NCI-H82 treated with DMSO at 0.1 percent for 48 hours (cell line): Measurements from ENCODE around the gene NEU4.
"Not testable (repeated sequence)": the region's sequence is repeated elsewhere in the genome, so short reads cannot be mapped to it uniquely, and the experiment has no call there.

Experiments used
- DNase-seq: peaks from one replicate; lab custom pipeline; 2025; ENCODE audit not compliant: unreplicated experiment; lab: John Stamatoyannopoulos, UW

Gene NEU4

DNA sequence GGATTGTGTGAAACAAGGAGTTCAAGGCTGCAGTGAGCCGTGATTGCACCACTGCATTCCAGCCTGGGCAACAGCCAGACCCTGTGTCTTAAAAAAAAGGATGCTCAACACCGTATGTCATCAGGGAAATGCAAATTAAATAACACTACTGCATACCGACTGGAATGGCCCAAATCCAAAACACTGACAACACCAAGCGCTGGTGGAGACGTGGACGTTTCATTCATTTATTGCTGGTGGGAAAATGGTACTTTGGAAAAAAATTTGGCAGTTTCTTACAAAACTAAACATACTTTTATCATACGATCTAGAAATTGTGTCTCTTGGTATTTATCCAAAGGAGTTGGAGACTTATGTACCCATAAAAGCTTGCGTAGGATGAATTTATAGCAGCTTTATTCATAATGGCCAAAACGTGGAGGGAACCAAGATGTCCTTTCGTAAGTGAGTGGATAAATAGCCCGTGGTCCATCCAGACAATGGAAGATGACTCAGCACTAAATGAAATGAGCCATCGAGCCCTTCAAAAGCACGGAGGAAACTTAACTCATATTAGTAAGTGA is 24.2 kb downstream of the NEU4 start:
- no peak for DNase-seq

- not testable (repeated sequence) for DNase-seq
Observed at GRCh38 chr2:241833756-241834526, 24.9 kb downstream of the NEU4 start.

DNA sequence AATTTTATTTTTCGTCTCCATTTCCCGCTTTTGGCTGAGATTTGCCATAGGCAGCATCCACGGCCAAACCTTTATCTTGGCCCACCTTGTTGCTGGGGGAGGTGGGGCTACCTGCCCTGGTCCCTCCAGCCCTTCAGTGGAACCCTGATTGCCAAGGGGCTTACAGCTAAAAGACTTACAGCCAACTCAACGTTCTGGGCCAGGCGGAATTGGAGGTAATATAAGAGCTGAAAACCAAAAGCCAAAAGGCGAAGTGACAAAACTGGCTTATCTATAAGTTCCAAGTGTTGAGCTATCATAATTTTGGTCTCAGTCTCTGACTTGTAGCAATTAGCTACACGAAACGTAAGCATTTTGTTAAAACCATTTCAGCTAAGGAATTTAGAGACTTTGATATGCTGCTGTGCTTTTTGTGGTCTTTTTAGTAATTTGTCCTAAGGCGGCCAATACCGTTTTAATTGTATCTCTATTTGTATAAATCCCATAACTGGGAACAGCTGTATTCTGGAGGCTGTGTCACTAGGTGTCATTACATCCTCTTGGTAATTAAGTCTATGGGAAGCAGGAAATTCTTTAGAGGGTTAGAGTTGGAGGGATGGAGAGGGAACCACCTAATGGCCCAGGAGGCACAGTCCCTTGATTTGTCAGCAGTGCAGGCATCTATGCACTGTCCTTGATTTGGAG is 25.7 kb downstream of the NEU4 start:
- DNase-seq: no peak

GRCh38 chr2:241835611-241836010 is 26.6 kb downstream of the NEU4 start:
- DNase-seq: no peak

GRCh38 chr2:241836292-241836691 is 27.3 kb downstream of the NEU4 start:
- no peak for DNase-seq

DNA sequence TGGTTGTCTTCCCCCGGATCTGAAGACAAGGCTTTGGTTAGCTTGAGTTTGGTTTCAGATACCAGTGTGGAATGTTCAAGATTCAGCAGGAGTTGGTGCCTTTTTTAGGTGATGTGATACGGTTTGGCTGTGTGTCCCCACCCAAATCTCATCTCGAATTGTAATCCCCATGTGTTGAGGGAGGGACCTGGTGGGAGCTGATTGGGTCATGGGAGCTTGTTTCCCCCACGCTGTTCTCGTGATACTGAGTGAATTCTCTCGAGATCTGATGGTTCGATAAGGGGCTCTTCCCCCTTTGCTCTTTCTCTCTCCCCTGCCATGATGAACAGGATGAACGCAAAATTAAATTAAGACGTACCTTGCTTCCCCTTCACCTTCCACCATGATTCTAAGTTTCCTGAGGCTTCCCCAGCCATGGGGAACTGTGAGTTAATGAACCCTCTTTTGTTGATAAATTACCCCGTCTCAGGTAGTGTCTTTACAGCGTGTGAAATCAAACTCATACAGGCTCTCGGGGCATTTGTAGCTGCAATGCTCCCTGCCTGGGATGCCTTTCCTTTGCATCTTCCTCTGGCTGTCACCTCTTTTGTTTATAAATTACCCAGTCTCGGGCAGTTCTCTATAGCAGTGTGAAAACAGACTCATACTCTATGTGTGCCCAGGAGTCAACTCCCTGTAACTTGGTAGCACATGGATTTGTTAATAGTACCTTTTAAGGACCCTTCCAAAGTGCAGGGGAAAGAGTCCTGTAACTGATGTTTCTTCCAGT is 28.4 kb downstream of the NEU4 start:
- DNase-seq: no peak

DNA sequence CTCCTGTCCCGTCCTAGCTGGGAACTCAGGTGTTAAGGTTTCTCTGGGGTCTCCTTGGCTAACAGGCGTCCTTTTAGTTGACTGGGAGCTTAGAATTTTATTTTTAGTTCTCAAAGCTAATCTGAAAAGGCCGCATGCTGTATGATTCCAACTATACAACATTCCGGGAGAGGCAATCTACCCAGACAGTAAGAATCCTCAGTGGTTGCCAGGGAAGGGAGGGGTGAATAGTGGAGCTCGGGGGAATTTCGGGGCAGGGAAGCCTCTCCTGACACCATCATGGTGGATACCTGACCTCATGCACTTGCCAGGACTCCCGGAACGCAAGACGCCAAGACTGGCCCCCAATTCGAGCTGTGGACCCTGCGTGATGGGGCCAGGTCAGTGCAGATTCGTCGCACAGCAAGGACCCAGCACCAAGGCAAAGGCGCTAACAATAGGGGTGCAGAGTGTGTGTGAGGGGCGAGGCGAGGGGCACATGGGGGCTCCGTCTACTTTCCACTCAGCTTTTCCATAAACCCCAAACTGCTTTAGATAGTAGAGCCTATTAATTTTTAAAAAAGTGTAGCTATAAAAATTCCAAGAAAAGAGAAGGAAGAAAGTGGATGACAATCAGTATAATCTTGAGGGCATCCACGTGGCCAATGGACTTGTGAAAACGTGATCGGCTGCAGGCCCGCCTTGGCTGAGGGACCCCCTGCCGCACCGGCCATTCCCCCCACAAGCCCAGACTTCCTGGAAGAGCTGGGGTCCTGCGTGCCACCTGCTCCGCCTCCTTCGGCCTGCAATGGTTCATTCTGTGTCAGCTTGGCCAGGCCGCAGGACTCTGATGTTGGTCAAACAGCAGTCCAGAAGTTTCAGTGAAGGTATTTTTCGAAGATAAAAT is 32.4 kb downstream of the NEU4 start:
- DNase-seq: no peak

GRCh38 chr2:241842067-241842415 is 33.0 kb downstream of the NEU4 start:
- no peak for DNase-seq

DNA sequence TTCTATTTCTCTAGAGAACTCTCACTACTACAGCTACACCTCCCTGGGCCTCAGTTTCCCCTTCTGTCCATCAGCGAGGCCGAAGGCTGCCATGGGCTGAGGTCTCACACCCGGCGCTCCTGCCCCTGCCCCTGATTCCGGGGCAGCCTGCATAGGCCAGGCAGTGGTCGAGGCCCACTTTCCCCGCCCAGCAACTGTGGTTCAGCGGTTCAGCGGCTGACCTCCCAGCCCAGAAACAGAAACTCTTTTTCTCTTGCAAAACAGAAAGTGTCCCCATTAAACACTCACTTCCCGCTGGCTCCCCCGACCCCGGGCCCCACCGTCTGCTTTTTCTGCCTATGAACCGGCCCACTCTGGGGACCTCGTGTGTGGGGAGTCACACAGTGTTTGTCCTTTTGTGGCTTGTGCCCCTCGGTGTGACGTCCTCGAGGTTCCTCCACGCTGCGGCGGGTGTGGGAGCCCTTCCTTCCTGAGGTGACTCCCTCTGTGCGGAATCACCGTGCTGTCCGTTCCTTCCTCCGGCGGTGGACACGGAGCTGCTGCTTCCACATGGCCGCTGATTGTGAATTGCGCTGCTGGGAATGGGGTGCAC is 33.7 kb downstream of the NEU4 start:
- no peak for DNase-seq

- DNase-seq: no peak
Observed at GRCh38 chr2:241843321-241844065, 34.5 kb downstream of the NEU4 start.

GRCh38 chr2:241844066-241844728 is 35.2 kb downstream of the NEU4 start:
- no peak for DNase-seq

DNA sequence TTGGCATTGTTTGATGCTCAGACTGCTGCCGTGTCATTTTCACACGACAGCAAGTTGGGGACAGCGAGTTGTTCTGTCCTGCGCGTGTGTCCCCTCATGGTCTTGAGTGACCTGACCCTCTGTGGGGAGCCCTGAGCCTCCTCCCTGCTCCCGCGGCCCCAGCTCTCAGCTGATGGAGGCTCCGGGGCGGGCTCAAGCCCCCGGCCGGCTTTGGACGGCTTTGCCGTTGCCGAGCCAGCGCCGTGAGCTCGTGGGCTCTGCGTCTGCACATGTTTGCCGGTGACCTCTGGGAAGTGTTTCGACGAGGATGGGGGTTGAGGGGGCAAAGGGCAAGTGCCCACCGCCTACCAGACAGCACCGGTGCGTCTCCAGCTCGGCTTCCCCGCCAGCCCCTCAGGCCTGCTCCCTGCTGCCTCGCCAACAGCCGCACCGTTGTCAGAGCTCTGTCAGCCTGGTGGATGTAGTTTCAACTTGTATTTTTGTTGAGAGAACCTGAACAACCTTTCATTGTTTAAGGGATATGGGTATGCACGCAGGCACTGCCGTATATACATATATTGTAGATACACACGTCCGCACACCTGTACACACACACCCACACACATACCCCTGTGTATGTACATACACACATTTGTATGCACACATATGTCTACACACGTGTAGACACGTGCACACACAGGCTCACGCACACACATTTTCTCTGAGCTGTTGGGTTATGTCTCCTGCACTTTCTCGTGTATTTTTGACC is 36.0 kb downstream of the NEU4 start:
- DNase-seq: no peak

GRCh38 chr2:241846406-241846805 is 37.4 kb downstream of the NEU4 start:
- no peak for DNase-seq

GRCh38 chr2:241848761-241849615 is 40.0 kb downstream of the NEU4 start:
- DNase-seq: no peak

- DNase-seq: no peak
Observed at GRCh38 chr2:241849616-241850543, 40.9 kb downstream of the NEU4 start.

- no peak for DNase-seq
Observed at GRCh38 chr2:241850544-241851324, 41.7 kb downstream of the NEU4 start.
